ENCODE measurements around the gene RUSC2. TPM values are rescaled to one million over a fixed set of nuclear protein-coding genes. Genes with fewer than 3 reads are reported as not detected.
A peak's percentile ranks its signal among the peaks of the same experiment; 100 is the strongest.

The RUSC2 gene
- total RNA-seq, 1 donor from 2014 or later = 4.5 TPM

- H3K27me3 ChIP-seq (ENCODE audit: control insufficient read depth, insufficient read depth, low read length) = peaks cover 3% of the 10 kb centered on the region
- TF ChIP-seq CTCF (IDR thresholded peaks at IDR 0.05; ENCODE audit: insufficient read depth, low read length, severe bottlenecking) = no peak
- H3K36me3 ChIP-seq (ENCODE audit: control insufficient read depth, insufficient read depth, low read length) = no peaks in the 10 kb centered on the region
- FAIRE-seq = peak; percentile 18
- no peak overlapping the region for H3K4me3 ChIP-seq (ENCODE audit: low read depth, low read length)
- no peak for DNase-seq (ENCODE audit: low read depth)
These were observed 11.0 kb upstream of the RUSC2 start for GRCh38 chr9:35478871-35479270.

GRCh38 chr9:35481347-35481975, 8.4 kb upstream of the RUSC2 start:
- H3K4me3 ChIP-seq (ENCODE audit: low read depth, low read length) = no peak overlapping the region
- peak; percentile 75 for TF ChIP-seq CTCF (IDR thresholded peaks at IDR 0.05; ENCODE audit: insufficient read depth, low read length, severe bottlenecking)
- no peaks in the 10 kb centered on the region for H3K27me3 ChIP-seq (ENCODE audit: control insufficient read depth, insufficient read depth, low read length)
- DNase-seq (ENCODE audit: low read depth) = peak; percentile 63
- H3K36me3 ChIP-seq (ENCODE audit: control insufficient read depth, insufficient read depth, low read length) = no peaks in the 10 kb centered on the region
- FAIRE-seq = no peak

- DNase-seq (ENCODE audit: low read depth) (no peak), FAIRE-seq (no peak)
- Histone ChIP-seq H3K4me3 (ENCODE audit: low read depth, low read length) (no peak overlapping the region), H3K36me3 (ENCODE audit: control insufficient read depth, insufficient read depth, low read length) (no peaks in the 10 kb centered on the region), H3K27me3 (ENCODE audit: control insufficient read depth, insufficient read depth, low read length) (no peaks in the 10 kb centered on the region)
- no peak for TF ChIP-seq CTCF (IDR thresholded peaks at IDR 0.05; ENCODE audit: insufficient read depth, low read length, severe bottlenecking)
These were observed 7.8 kb upstream of the RUSC2 start for GRCh38 chr9:35482071-35482470.

GRCh38 chr9:35484406-35484805, 5.5 kb upstream of the RUSC2 start:
- Histone ChIP-seq H3K27me3 (ENCODE audit: control insufficient read depth, insufficient read depth, low read length) (no peaks in the 10 kb centered on the region), H3K36me3 (ENCODE audit: control insufficient read depth, insufficient read depth, low read length) (no peaks in the 10 kb centered on the region), H3K4me3 (ENCODE audit: low read depth, low read length) (no peak overlapping the region)
- FAIRE-seq (no peak), DNase-seq (ENCODE audit: low read depth) (peak; percentile 47)
- TF ChIP-seq CTCF (IDR thresholded peaks at IDR 0.05; ENCODE audit: insufficient read depth, low read length, severe bottlenecking) = no peak

- no peak for TF ChIP-seq CTCF (IDR thresholded peaks at IDR 0.05; ENCODE audit: insufficient read depth, low read length, severe bottlenecking)
- no peak for FAIRE-seq
- no peaks in the 10 kb centered on the region for H3K36me3 ChIP-seq (ENCODE audit: control insufficient read depth, insufficient read depth, low read length)
These were observed 2.8 kb upstream of the RUSC2 start for GRCh38 chr9:35487081-35487480.

GRCh38 chr9:35488021-35488420, 1.9 kb upstream of the RUSC2 start:
- Histone ChIP-seq H3K27me3 (ENCODE audit: control insufficient read depth, insufficient read depth, low read length) (no peaks in the 10 kb centered on the region), H3K4me3 (ENCODE audit: low read depth, low read length) (no peak overlapping the region), H3K36me3 (ENCODE audit: control insufficient read depth, insufficient read depth, low read length) (no peaks in the 10 kb centered on the region)
- no peak for TF ChIP-seq CTCF (IDR thresholded peaks at IDR 0.05; ENCODE audit: insufficient read depth, low read length, severe bottlenecking)
- DNase-seq (ENCODE audit: low read depth) (no peak), FAIRE-seq (no peak)

More at GRCh38 chr9:35487081-35487480, 2.8 kb upstream of the RUSC2 start:
- DNase-seq (ENCODE audit: low read depth) = no peak
- Histone ChIP-seq H3K4me3 (ENCODE audit: low read depth, low read length) (no peak overlapping the region), H3K27me3 (ENCODE audit: control insufficient read depth, insufficient read depth, low read length) (no peaks in the 10 kb centered on the region)
